Nephron (organoid): ENCODE results near the gene VAMP8.

Source experiments
- H3K27ac Mint-ChIP-seq, 3 experiments: 2 replicates each; pipeline ENCODE4 v1.8.0; 2020; ENCODE audit warnings: mixed read lengths in 3 of 3, mild to moderate bottlenecking in 2 of 3, moderate library complexity in 1 of 3
- H3K27me3 Mint-ChIP-seq: 2 replicates; pipeline ENCODE4 v1.8.0; 2021; ENCODE audit warnings: low read depth, mild to moderate bottlenecking, moderate library complexity, mixed read lengths
- H3K36me3 Mint-ChIP-seq: 2 replicates; pipeline ENCODE4 v1.8.0; 2020; ENCODE audit warnings: low read depth, mixed read lengths
- H3K4me1 Mint-ChIP-seq: 2 replicates; pipeline ENCODE4 v1.8.0; 2020; ENCODE audit warnings: mixed read lengths
- H3K4me3 Mint-ChIP-seq, 3 experiments: 2 replicates each; pipeline ENCODE4 v1.8.0; 2020; ENCODE audit warnings: mild to moderate bottlenecking in 3 of 3, mixed read lengths in 3 of 3, moderate library complexity in 2 of 3
- H3K9me3 Mint-ChIP-seq: 2 replicates; pipeline ENCODE4 v1.8.0; 2020; ENCODE audit warnings: mixed read lengths
- CTCF ChIP-seq, 3 experiments: fragments of 200-600 bp; sonication (generic); IDR thresholded peaks; one replicate each; pipeline ENCODE4 v1.5.0; 2021; ENCODE audit warnings: antibody characterized with exemption in 3 of 3; ENCODE audit not compliant: unreplicated experiment in 3 of 3

Gene VAMP8

GRCh38 chr2:85605406-85606115, 28.2 kb downstream of the VAMP8 start:
- Mint-ChIP-seq H3K4me3 (peak overlapping the region; percentile 18 to 60 (median 55)), H3K27me3 (peaks cover 3% of the 10 kb centered on the region), H3K9me3 (no peaks in the 10 kb centered on the region), H3K4me1 (peaks cover 38% of the 10 kb centered on the region), H3K36me3 (peaks cover 25% of the 10 kb centered on the region), H3K27ac (peak overlapping the region; percentile 16 to 66 (median 60))
- no peak for TF ChIP-seq CTCF (IDR thresholded peaks at IDR 0.05; ENCODE audit: unreplicated experiment in 3 of 3)

DNA sequence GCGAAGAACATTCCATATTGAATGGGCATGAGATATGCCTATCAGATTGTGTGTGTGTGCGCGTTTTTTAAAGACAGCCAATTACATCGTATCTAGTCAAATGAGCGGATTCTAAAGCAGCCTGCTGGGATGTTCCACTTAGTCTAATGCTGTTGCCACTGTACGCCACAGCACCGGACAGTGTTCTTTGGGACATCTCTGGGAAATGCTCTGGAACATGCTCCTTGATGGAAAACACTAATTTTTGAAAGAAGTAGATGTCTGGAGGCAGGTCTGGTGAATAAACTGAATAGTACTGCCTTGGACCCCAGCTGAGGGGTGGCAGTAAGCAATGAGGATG, 28.7 kb downstream of the VAMP8 start:
- no peak for TF ChIP-seq CTCF (IDR thresholded peaks at IDR 0.05; ENCODE audit: unreplicated experiment in 3 of 3)
- Mint-ChIP-seq H3K36me3 (peaks cover 25% of the 10 kb centered on the region), H3K27me3 (peaks cover 3% of the 10 kb centered on the region), H3K27ac (peak overlapping the region; percentile 16 to 66 (median 60)), H3K4me3 (peak overlapping the region; percentile 18 to 55 (median 18)), H3K4me1 (peaks cover 38% of the 10 kb centered on the region), H3K9me3 (no peaks in the 10 kb centered on the region)

DNA sequence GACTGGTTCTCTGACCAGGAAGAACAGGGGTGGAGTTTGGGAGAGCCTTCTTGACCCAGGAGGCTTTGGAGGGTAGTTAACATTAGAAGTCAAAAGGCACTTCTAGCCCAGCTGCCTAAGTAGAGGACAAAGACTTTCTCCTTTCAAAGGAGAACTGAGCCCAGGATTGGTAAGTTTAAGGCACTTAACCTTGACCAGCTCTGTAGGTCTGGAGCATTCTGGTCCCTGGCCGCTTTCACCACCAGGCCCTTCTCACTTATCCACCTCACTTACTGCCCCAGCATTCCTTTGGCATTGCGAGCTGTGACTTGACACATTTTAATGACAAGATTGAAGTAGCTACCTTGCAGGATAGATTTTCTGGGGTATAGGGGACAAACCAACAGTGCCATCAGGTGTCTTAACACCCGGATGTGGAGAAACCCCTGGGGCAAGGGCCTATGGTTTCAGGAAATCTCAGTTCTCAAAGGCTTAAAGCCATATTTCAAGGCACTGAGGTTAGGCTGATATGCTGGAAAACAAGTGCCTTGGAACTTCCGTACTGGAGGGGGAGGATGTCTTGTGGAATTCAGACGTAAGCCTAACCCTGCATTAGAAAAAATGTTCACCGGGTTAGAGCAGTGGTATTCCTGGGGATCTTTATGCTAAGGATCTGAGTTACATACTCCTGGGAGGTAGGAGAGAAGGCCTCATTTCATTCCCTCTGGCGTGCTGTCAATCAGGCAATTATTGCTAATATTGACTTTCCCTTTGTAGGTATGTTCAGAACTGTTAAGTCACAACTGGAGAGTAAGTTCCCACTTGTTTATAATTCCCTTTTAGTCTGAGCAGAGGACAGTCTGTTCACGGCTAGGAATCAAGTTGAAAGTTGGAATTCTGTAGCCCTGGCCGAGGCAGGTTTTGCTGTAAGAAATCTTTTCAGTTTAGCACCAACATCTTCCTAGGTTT, 30.2 kb downstream of the VAMP8 start:
- no peak for TF ChIP-seq CTCF (IDR thresholded peaks at IDR 0.05; ENCODE audit: unreplicated experiment in 3 of 3)
- peak overlapping the region; percentile 58 to 80 (median 71) for H3K27ac Mint-ChIP-seq
- H3K4me1 Mint-ChIP-seq, result peaks cover 38% of the 10 kb centered on the region
- peak overlapping the region; percentile 52 to 76 (median 74) for H3K4me3 Mint-ChIP-seq
- H3K9me3 Mint-ChIP-seq, result no peaks in the 10 kb centered on the region
- H3K36me3 Mint-ChIP-seq, result peaks cover 25% of the 10 kb centered on the region
- H3K27me3 Mint-ChIP-seq, result peaks cover 3% of the 10 kb centered on the region

DNA sequence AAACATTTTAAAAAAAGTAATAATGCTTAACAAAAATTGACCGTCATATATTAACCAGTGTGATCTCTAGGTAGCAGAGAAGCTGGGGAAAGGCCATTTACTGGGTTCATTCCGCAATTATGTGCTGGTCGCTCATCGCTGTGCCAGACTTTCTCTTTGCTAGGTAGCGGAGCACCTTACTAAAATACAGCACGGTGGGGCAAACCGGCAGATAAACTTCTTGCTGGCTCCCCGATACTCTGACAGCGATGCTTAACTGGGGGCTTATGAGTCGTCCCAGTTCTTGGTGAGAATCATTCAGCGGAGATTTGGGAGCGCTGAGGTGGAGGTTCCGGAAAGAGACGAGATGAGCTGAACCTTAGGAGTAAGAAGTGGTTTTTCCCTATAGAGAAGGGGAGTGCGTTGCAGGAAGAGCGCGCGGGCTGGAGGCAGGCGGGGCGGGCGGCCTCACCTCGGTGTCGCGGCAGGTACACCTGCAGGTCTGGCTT, 33.9 kb downstream of the VAMP8 start:
- Mint-ChIP-seq H3K27me3 (peaks cover 3% of the 10 kb centered on the region), H3K4me1 (peaks cover 18% of the 10 kb centered on the region), H3K4me3 (peak overlapping the region; percentile 96 to 99 (median 98)), H3K36me3 (peaks cover 25% of the 10 kb centered on the region), H3K27ac (peak overlapping the region; percentile 85 to 95 (median 86)), H3K9me3 (no peaks in the 10 kb centered on the region)
- TF ChIP-seq CTCF (IDR thresholded peaks at IDR 0.05; ENCODE audit: unreplicated experiment in 3 of 3), result no peak

DNA sequence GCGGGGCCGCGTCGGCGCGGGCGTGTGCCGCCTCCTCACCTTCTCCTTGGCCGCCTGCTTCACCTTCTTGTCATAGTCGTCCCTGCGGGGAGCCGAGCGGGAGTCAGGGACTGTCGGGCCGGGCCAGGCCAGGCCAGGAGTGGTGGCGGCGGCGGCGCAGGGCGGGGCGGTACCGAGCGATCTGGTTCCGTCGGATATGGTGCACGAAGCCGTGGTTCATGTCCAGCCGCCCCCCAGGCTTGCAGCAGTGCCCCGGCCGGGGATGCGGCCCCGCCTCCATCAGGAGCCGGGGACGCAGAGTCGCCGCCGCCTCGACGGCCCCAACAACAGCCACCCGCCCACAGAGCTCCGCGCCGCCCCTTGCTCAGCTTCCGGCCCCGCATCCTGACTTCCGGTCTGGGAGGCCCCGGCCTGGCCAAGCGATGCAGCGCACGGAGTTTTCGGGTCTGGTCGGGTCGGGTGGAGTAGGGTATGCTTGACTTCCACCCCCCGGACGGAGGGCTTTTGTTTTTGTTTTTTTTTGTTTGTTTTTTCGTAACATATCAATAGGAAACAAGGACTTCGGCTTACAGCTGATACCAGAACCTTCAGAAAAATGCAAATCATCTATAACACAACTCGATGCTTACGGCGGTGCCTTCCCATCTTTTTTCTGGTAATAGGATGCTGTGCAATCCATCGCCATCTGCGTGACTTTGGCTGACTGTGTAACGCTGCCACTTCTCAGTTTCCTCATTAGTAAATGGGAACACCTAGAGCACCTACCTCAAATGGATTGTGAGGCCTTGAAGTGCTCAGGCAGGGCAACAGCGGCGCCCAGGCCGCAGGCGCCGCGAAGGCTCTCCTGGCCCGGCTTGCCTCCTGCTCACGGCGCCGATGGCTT, 34.6 kb downstream of the VAMP8 start, which contains the start of gene C2orf68:
Gene C2orf68 (minus strand): TSS at position 362 of the 883 bp plus-strand sequence. CDS start 82 bp downstream, at position 280.
- Mint-ChIP-seq H3K36me3 (peaks cover 23% of the 10 kb centered on the region), H3K9me3 (no peaks in the 10 kb centered on the region), H3K27ac (peak within 1 kb of the TSS; percentile 85 to 96 (median 94)), H3K4me1 (peaks cover 18% of the 10 kb centered on the region), H3K27me3 (peaks cover 3% of the 10 kb centered on the region), H3K4me3 (peak within 1 kb of the TSS; percentile 96 to 99 (median 98))
- no peak for TF ChIP-seq CTCF (IDR thresholded peaks at IDR 0.05; ENCODE audit: unreplicated experiment in 3 of 3)
